GM10266 (cell line): ENCODE measurements around the gene EVC.

Experiments
- DNase-seq: peaks from one replicate; pipeline ENCODE4 v3.0.0; 2012; ENCODE audit errors: extremely low spot score
- CTCF ChIP-seq: IDR thresholded peaks from 2 replicates; pipeline ENCODE4 v1.5.1; 2012; ENCODE audit warnings: mild to moderate bottlenecking, low read depth; ENCODE audit not compliant: control insufficient read depth, insufficient read depth; ENCODE audit errors: missing control alignments

The EVC gene

DNA sequence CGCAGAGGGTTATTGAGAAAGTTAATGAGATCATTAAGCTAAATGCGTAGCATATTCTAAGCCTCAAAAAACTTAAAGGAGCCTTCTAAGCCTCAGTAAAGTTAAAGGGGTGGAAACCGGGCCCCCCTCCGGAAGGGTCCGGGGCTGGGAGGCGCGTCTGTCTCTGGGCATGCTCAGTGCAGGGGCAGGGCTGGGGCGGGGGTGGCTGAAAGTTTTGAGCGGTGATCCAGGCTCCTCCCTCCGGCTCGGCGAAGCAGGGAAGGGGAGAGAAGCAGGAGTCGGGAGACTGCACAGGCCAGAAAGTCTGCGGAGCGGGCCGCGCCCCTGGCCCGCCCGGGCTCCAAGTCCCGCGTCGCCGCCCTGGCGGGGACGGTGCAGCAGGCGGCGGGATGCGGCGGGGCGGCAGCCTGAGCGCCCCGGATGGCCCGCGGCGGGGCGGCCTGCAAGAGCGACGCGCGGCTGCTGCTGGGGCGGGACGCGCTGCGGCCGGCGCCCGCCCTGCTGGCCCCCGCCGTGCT is at the start of gene EVC:
TSS of gene EVC (plus strand) at position 241 of the 518 bp plus-strand sequence. CDS start at position 421, 180 bp downstream.
- no peak for TF ChIP-seq CTCF
- DNase-seq: peak; percentile 55

DNA sequence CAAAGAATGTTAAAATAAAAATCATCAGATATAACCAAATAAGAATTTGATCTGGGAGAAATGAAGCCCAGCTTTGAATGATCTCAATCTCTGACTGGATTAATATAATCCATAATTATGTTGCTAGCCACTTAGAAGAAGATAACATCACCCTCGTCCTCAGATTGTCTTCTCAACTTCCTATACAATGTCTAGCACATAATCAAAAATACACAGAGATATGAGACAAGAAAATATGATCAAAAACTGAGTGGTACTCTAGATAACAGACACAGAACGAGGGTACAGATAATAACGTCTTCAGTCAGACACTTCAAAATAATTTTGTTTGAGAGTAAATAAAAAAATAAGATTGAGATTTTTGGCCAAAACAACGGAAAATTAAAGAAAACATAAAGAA is 49.8 kb upstream of the EVC start:
- no peak for DNase-seq
- TF ChIP-seq CTCF: no peak

- TF ChIP-seq CTCF: no peak
- no peak for DNase-seq
These were observed 48.4 kb upstream of the EVC start for GRCh38 chr4:5662555-5662954.

- TF ChIP-seq CTCF: no peak
- DNase-seq: no peak
These were observed 46.2 kb upstream of the EVC start for GRCh38 chr4:5664778-5665177.

GRCh38 chr4:5666741-5667140 is 44.3 kb upstream of the EVC start:
- no peak for DNase-seq
- TF ChIP-seq CTCF: no peak

GRCh38 chr4:5676763-5677162 is 34.2 kb upstream of the EVC start:
- DNase-seq: no peak
- TF ChIP-seq CTCF: no peak

- no peak for TF ChIP-seq CTCF
- DNase-seq: no peak
These were observed 32.0 kb upstream of the EVC start for GRCh38 chr4:5678977-5679376.
